Panc1 (cell line): ENCODE data around the gene IL21R. TPM values are rescaled to one million over a fixed set of nuclear protein-coding genes. Genes with fewer than 3 reads are reported as not detected.

ENCODE experiments used
- ATAC-seq: fragments of 200-7000 bp; cut with Tn5 transposase; 2 replicates; pipeline ENCODE4 v1.9.1; 2020; ENCODE audit warnings: mild to moderate bottlenecking, moderate library complexity
- BruUV-seq: library from RNA; stranded (reverse); fragments of 400-500 nt; replicated peaks from 2 replicates; lab custom pipeline; 2021; lab: Mats Ljungman, UMichigan
- CTCF ChIA-PET: fragments of 300-600 bp; sonication (Branson Sonifier 250); formaldehyde crosslinking; loops from one replicate; lab custom pipeline; 2022; ENCODE audit warnings: antibody characterized with exemption; lab: Charles Lee
- POLR2A ChIA-PET: fragments of 300-600 bp; sonication (Branson Sonifier 250); formaldehyde crosslinking; loops from one replicate; lab custom pipeline; 2022; ENCODE audit warnings: antibody characterized with exemption; lab: Charles Lee
- DNase-seq: peaks from one replicate; pipeline ENCODE4 v3.0.0-alpha.2; 2010; ENCODE audit warnings: low read depth, low spot score
- H3K27ac ChIP-seq: 2 replicates; pipeline ENCODE4 v1.5.1; 2011; ENCODE audit warnings: mild to moderate bottlenecking, low read length, inconsistent platforms
- H3K27me3 ChIP-seq: fragments of 200-500 bp; sonication (Bioruptor generic); 2 replicates; pipeline ENCODE4 v1.6.0; 2014; ENCODE audit warnings: low read length, inconsistent platforms; ENCODE audit not compliant: control insufficient read depth, insufficient read depth
- H3K36me3 ChIP-seq: fragments of 200-500 bp; sonication (Bioruptor generic); 2 replicates; pipeline ENCODE4 v1.5.1; 2014; ENCODE audit warnings: inconsistent platforms, mild to moderate bottlenecking, low read length, moderate library complexity; ENCODE audit not compliant: control insufficient read depth, insufficient read depth
- H3K4me1 ChIP-seq: 2 replicates; pipeline ENCODE4 v1.5.1; 2011; ENCODE audit warnings: inconsistent platforms, mild to moderate bottlenecking, low read length, moderate library complexity; ENCODE audit not compliant: control insufficient read depth, insufficient read depth
- H3K4me3 ChIP-seq, 2 experiments: 2 replicates each; pipeline ENCODE4 v1.5.1; 2011 to 2012; ENCODE audit warnings: low read depth in 2 of 2, low read length in 2 of 2, mild to moderate bottlenecking in 2 of 2, inconsistent platforms in 1 of 2, moderate library complexity in 1 of 2
- H3K9me3 ChIP-seq: fragments of 200-500 bp; sonication (Bioruptor generic); 2 replicates; pipeline ENCODE4 v1.5.1; 2014; ENCODE audit warnings: low read depth, mild to moderate bottlenecking, inconsistent platforms, low read length, moderate library complexity; ENCODE audit not compliant: control insufficient read depth, insufficient read depth
- CTCF ChIP-seq: fragments of 450-650 bp; IDR thresholded peaks from 2 replicates; pipeline ENCODE4 v1.5.1; 2017; ENCODE audit warnings: mild to moderate bottlenecking
- POLR2AphosphoS5 ChIP-seq: IDR thresholded peaks from 2 replicates; pipeline ENCODE4 v1.6.1; 2012; ENCODE audit warnings: mild to moderate bottlenecking, low read depth, low read length, moderate library complexity
- REST ChIP-seq, 2 experiments: IDR thresholded peaks; 2 replicates each; pipeline ENCODE4 v1.6.1; 2011 to 2012; ENCODE audit warnings: low read depth in 2 of 2, control low read depth in 1 of 2, low read length in 1 of 2, mild to moderate bottlenecking in 1 of 2, moderate library complexity in 1 of 2; ENCODE audit not compliant: insufficient read depth in 1 of 2
- SIN3A ChIP-seq: IDR thresholded peaks from 2 replicates; pipeline ENCODE4 v1.6.1; 2012; ENCODE audit warnings: low read depth, mild to moderate bottlenecking, low read length, moderate library complexity, borderline replicate concordance; ENCODE audit not compliant: insufficient read depth
- TCF7L2 ChIP-seq: IDR thresholded peaks from 2 replicates; pipeline ENCODE4 v1.6.1; 2011; ENCODE audit warnings: mild to moderate bottlenecking, low read depth, low read length, inconsistent platforms
- in situ Hi-C: cut with HindIII; loops from 2 replicates; pipeline ENCODE4 v1.10.0; 2016; ENCODE audit warnings: low sequenced_read_pairs, low pct_unique_long_range_greater_than_20kb
- intact Hi-C: fragments of 100-400 bp; cut with micrococcal nuclease; formaldehyde crosslinking; loops from one replicate; pipeline ENCODE4 v1.10.0; 2022; ENCODE audit not compliant: unreplicated experiment
- total RNA-seq: library from RNA; stranded (reverse); gene quantifications from one replicate; pipeline ENCODE4 v1.2.1, GENCODE V29; 2021; ENCODE audit not compliant: unreplicated experiment

IL21R gene
- total RNA-seq, 1 experiment from 2014 or later, result 0.10 TPM

GRCh38 chr16:27389272-27389961 is 12.6 kb upstream of the IL21R start:
- no peak for DNase-seq
- Histone ChIP-seq H3K9me3 (peaks cover 3% of the 10 kb centered on the region; the same call in 1 of the 2 replicates), H3K36me3 (no peaks in the 10 kb centered on the region), H3K4me1 (no peaks in the 10 kb centered on the region), H3K4me3 (no peak overlapping the region), H3K27me3 (peaks cover 19% of the 10 kb centered on the region), H3K27ac (no peak overlapping the region)
- TF ChIP-seq REST (IDR thresholded peaks at IDR 0.05; ENCODE audit: insufficient read depth in 1 of 2, low read depth in 2 of 2, low read length in 1 of 2), result no peak
- TF ChIP-seq POLR2AphosphoS5, result no peak
- TF ChIP-seq TCF7L2, result no peak
- TF ChIP-seq CTCF, result no peak
- TF ChIP-seq SIN3A, result no peak
- intact Hi-C loops, result no loop called here
- no peak for ATAC-seq
- no TSS peak for BruUV-seq
- in situ Hi-C loops, result no loop called here
- ChIA-PET POLR2A (no interaction called here), CTCF (no interaction called here)

GRCh38 chr16:27390151-27390550 is 11.8 kb upstream of the IL21R start:
- Histone ChIP-seq H3K36me3 (no peaks in the 10 kb centered on the region), H3K4me1 (no peaks in the 10 kb centered on the region), H3K4me3 (no peak overlapping the region), H3K27me3 (peaks cover 22% of the 10 kb centered on the region), H3K27ac (no peak overlapping the region), H3K9me3 (peaks cover 3% of the 10 kb centered on the region; the same call in 1 of the 2 replicates)
- in situ Hi-C loops, result no loop called here
- no peak for ATAC-seq
- DNase-seq, result no peak
- POLR2A ChIA-PET, result no interaction called here
- intact Hi-C loops, result no loop called here
- BruUV-seq, result no TSS peak
- TF ChIP-seq SIN3A (no peak), TCF7L2 (no peak), REST (IDR thresholded peaks at IDR 0.05; ENCODE audit: insufficient read depth in 1 of 2, low read depth in 2 of 2, low read length in 1 of 2) (no peak), CTCF (no peak), POLR2AphosphoS5 (no peak)
- CTCF ChIA-PET, result no interaction called here
